Loucy (cell line): ENCODE data around the gene FOXK1.

Experiments used
- CTCF ChIP-seq: fragments of 200-600 bp; sonication (generic); conservative IDR thresholded peaks from 2 replicates; pipeline ENCODE4 v1.5.1; 2014; ENCODE audit warnings: mild to moderate bottlenecking, antibody characterized with exemption, low read length
- EZH2phosphoT487 ChIP-seq: fragments of 200-600 bp; IDR thresholded peaks from 2 replicates; pipeline ENCODE4 v1.6.1; 2018; ENCODE audit warnings: antibody characterized with exemption, mild to moderate bottlenecking, moderate library complexity, borderline replicate concordance

GRCh38 chr7:4784799-4785198 is 102.7 kb downstream of the FOXK1 start:
- TF ChIP-seq CTCF (no peak), EZH2phosphoT487 (no peak)
